ENCODE data around the gene ELOVL6. TPM values are rescaled to one million over a fixed set of nuclear protein-coding genes. Genes with fewer than 3 reads are reported as not detected.

ELOVL6 gene
- total and polyA plus RNA-seq, 10 of the 15 experiments (the other 5 are each of a cell fraction or from before 2014, with no cell fraction given), result 3.9 to 33.5 (median 8.1) TPM

DNA sequence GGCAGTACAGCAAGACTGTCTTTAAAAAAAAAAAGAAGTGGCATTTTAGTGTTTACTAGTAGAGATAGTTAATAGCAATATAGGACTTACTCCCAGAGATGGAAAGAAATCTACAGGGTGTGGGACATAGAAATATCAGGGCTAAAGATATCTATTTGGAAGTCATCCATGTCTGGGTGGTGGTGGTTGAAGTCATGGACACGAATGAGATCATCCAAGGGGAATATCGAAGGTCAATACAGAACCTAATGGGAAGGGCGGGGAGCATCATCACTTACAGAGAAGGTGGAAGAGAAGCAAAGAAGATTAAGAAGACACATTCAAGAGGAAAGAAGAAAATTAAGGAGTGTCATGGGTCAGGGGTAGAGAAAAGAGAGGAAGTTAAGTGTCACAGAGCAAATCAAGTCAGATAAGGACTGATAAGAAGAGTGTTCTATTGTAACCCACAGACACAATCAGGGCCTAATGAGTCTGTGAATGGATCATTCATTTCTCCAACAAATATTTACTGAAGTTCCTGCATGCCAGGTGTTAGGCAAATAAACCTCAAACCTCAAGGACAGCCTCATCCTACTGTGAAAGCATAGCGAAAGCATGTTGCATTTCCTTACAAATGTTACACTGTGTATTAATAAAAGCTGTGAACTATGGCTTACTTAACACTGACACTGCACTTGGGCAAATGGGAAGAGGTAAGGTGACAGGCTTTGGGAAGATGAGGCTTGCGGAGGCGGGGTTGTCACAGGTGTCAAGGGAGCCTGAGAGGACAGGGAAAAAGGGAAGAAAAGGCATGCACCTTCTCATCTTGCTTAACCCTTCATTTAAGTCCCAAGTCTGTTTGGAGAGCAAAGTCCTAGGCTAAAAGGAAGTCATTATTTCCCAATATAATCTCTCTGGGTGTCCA lies 65.3 kb downstream of the ELOVL6 start (continued):
- TF ChIP-seq, protein P1, sequence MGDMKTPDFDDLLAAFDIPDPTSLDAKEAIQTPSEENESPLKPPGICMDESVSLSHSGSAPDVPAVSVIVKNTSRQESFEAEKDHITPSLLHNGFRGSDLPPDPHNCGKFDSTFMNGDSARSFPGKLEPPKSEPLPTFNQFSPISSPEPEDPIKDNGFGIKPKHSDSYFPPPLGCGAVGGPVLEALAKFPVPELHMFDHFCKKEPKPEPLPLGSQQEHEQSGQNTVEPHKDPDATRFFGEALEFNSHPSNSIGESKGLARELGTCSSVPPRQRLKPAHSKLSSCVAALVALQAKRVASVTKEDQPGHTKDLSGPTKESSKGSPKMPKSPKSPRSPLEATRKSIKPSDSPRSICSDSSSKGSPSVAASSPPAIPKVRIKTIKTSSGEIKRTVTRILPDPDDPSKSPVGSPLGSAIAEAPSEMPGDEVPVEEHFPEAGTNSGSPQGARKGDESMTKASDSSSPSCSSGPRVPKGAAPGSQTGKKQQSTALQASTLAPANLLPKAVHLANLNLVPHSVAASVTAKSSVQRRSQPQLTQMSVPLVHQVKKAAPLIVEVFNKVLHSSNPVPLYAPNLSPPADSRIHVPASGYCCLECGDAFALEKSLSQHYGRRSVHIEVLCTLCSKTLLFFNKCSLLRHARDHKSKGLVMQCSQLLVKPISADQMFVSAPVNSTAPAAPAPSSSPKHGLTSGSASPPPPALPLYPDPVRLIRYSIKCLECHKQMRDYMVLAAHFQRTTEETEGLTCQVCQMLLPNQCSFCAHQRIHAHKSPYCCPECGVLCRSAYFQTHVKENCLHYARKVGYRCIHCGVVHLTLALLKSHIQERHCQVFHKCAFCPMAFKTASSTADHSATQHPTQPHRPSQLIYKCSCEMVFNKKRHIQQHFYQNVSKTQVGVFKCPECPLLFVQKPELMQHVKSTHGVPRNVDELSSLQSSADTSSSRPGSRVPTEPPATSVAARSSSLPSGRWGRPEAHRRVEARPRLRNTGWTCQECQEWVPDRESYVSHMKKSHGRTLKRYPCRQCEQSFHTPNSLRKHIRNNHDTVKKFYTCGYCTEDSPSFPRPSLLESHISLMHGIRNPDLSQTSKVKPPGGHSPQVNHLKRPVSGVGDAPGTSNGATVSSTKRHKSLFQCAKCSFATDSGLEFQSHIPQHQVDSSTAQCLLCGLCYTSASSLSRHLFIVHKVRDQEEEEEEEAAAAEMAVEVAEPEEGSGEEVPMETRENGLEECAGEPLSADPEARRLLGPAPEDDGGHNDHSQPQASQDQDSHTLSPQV (IDR thresholded peaks at IDR 0.05), result no peak
- no peak for TF ChIP-seq BRCA1 (IDR thresholded peaks at IDR 0.05; ENCODE audit: low read depth, low read length)
- no peak for TF ChIP-seq SMAD1 (IDR thresholded peaks at IDR 0.05; ENCODE audit: low read depth, partially characterized antibody)
- no peak for TF ChIP-seq ZSCAN29 (IDR thresholded peaks at IDR 0.05)

GRCh38 chr4:110131916-110132315 lies 66.5 kb downstream of the ELOVL6 start:
- POLR2A ChIA-PET, result no interaction called here
- intact Hi-C loops (cut with micrococcal nuclease; ENCODE audit: unreplicated experiment) (no loop called here), in situ Hi-C loops (cut with MboI) (no loop called here)
- no peaks in the 10 kb centered on the region for H3K4me1 ChIP-seq (ENCODE audit: control insufficient read depth, insufficient read depth, low read length)
- no peaks in the 10 kb centered on the region for H3K9me3 ChIP-seq (replicated peaks; ENCODE audit: control insufficient read depth, insufficient read depth, low read length)
- H4K20me1 ChIP-seq (ENCODE audit: control insufficient read depth, insufficient read depth), result no peaks in the 10 kb centered on the region
- no peak overlapping the region for H3K9ac ChIP-seq (ENCODE audit: control insufficient read depth, insufficient read depth, low read length)
- H3K27ac ChIP-seq (ENCODE audit: control insufficient read depth, insufficient read depth), result no peak overlapping the region
- TF ChIP-seq CBX3 (IDR thresholded peaks at IDR 0.05; ENCODE audit: borderline replicate concordance, low read depth) (no peak), BHLHE40 (IDR thresholded peaks at IDR 0.05; ENCODE audit: borderline replicate concordance in 1 of 2, low read depth in 2 of 2, low read length in 1 of 2) (no peak), NBN (IDR thresholded peaks at IDR 0.05) (no peak), ZNF687 (IDR thresholded peaks at IDR 0.05) (no peak), POLR2A (IDR thresholded peaks at IDR 0.05; ENCODE audit: low read depth, low read length) (no peak), KDM1A (IDR thresholded peaks at IDR 0.05; ENCODE audit: borderline replicate concordance) (no peak)
- TF ChIP-seq, protein P2, sequence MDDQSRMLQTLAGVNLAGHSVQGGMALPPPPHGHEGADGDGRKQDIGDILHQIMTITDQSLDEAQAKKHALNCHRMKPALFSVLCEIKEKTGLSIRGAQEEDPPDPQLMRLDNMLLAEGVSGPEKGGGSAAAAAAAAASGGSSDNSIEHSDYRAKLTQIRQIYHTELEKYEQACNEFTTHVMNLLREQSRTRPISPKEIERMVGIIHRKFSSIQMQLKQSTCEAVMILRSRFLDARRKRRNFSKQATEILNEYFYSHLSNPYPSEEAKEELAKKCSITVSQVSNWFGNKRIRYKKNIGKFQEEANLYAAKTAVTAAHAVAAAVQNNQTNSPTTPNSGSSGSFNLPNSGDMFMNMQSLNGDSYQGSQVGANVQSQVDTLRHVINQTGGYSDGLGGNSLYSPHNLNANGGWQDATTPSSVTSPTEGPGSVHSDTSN (IDR thresholded peaks at IDR 0.05; ENCODE audit: insufficient replicate concordance, low read depth, low read length), result no peak
- no peaks in the 10 kb centered on the region for H3K27me3 ChIP-seq (replicated peaks in 1 of 2; ENCODE audit: control insufficient read depth in 2 of 2, insufficient read depth in 2 of 2, low read length in 1 of 2)
- no peak overlapping the region for H3K4me3 ChIP-seq
- no TSS peak for BruUV-seq (replicated peaks)
- 93% methylated on average over 3 of the region's 3 CpGs for WGBS (ENCODE audit: insufficient coverage, insufficient replicate concordance, low lambda C conversion rate, missing lambda C conversion rate)
- SMC1A ChIA-PET (ENCODE audit: uncharacterized antibody, unreplicated experiment), result interaction anchor here (0.9 kb wide), 1 partner anchor 13 kb away, joined by 3 read pairs; no protein-coding TSS in a partner anchor
- DNase-seq (ENCODE audit: low read depth, low spot score) (no peak), FAIRE-seq (no peak), ATAC-seq (no peak)
- H3K4me2 ChIP-seq (ENCODE audit: control insufficient read depth, insufficient read depth), result no peak overlapping the region
- H3K36me3 ChIP-seq (ENCODE audit: control insufficient read depth in 2 of 2, insufficient read depth in 2 of 2, low read length in 1 of 2), result no peaks in the 10 kb centered on the region
- H3K79me2 ChIP-seq (ENCODE audit: control insufficient read depth, insufficient read depth, low read length), result no peaks in the 10 kb centered on the region
- CTCF ChIA-PET, result no interaction called here
- RAD21 ChIA-PET (ENCODE audit: unreplicated experiment), result no interaction called here
- H2AFZ ChIP-seq (ENCODE audit: control insufficient read depth, low read depth, low read length), result no peak overlapping the region
